HG03280 (cell line): ENCODE measurements around the gene MARF1.
"Not testable (repeated sequence)": the region's sequence is repeated elsewhere in the genome, so short reads cannot be mapped to it uniquely, and the experiment has no call there.

Experiments used
- ATAC-seq: cut with Tn5 transposase; IDR thresholded peaks from one replicate; pipeline ENCODE4 v1.9.1; 2021; ENCODE audit warnings: mild to moderate bottlenecking, moderate library complexity; ENCODE audit not compliant: unreplicated experiment

Gene MARF1, protein sequence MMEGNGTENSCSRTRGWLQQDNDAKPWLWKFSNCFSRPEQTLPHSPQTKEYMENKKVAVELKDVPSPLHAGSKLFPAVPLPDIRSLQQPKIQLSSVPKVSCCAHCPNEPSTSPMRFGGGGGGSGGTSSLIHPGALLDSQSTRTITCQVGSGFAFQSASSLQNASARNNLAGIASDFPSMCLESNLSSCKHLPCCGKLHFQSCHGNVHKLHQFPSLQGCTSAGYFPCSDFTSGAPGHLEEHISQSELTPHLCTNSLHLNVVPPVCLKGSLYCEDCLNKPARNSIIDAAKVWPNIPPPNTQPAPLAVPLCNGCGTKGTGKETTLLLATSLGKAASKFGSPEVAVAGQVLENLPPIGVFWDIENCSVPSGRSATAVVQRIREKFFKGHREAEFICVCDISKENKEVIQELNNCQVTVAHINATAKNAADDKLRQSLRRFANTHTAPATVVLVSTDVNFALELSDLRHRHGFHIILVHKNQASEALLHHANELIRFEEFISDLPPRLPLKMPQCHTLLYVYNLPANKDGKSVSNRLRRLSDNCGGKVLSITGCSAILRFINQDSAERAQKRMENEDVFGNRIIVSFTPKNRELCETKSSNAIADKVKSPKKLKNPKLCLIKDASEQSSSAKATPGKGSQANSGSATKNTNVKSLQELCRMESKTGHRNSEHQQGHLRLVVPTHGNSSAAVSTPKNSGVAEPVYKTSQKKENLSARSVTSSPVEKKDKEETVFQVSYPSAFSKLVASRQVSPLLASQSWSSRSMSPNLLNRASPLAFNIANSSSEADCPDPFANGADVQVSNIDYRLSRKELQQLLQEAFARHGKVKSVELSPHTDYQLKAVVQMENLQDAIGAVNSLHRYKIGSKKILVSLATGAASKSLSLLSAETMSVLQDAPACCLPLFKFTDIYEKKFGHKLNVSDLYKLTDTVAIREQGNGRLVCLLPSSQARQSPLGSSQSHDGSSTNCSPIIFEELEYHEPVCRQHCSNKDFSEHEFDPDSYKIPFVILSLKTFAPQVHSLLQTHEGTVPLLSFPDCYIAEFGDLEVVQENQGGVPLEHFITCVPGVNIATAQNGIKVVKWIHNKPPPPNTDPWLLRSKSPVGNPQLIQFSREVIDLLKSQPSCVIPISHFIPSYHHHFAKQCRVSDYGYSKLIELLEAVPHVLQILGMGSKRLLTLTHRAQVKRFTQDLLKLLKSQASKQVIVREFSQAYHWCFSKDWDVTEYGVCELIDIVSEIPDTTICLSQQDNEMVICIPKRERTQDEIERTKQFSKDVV (N-terminal part only)

DNA sequence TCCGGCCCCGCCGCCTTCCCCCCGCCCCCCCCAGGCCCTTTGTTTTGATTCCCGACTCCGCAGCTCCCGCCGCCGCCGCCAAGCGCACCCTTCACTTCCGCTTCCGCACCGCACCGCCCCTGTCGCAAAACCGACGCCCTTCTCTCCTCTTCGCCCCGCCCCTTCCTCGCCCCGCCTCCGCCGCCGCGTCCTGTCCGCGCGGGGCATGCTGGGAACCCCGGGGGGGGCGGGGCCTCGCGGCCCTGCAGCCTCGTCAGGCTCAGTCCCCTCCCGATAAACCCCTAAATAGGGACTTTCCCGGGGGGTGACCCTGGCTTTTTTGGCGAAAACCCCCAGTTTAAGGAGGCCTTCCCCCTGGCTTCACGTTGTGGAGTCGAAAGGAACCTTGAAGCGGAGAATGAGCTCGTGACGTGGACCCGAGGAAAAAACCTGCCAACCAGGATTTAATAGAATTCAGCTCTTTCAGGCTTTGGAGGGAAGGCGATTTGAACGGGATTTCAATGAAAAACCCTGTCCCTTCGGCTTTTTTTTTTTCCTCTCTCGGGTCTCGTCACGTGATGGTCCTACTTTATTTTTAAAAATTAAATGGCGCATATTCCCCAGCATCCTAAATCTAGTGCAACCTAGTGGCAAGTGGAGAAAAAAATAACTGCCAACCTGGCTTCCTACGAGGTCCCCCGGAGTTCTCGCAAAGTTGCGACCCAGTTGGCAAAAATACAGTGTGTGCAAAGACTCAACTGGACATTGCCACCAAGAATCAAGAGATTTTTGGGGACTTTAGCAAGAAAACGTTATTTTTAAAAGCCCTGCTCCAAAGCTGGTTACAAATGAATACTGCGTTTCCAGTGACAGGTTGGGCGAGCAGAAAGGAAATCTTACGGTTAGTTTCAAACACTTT lies at the start of gene MARF1:
TSS of gene MARF1 (minus strand) at position 107 of the 898 bp plus-strand sequence. CDS start 3,921 bp downstream, outside the sequence.
- peak; percentile 59 for ATAC-seq

DNA sequence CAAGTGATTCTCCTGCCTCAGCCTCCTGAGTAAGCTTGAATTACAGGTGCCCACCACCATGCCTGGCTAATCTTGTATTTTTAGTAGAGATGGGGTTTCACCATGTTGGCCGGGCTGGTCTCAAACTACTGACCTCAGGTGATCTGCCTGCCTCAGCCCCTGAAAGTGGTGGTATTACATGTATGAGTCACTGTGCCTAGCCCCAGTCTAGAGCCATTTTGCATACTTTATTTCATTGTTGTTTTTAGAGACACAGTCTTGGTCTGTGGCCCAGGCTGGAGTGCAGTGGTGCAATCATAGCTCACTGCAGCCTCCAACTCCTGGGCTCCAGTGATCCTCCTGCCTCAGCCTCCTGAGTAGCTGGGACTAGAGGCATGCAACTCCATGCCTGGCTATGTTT lies 49.6 kb upstream of the MARF1 start:
- ATAC-seq = not testable (repeated sequence)

DNA sequence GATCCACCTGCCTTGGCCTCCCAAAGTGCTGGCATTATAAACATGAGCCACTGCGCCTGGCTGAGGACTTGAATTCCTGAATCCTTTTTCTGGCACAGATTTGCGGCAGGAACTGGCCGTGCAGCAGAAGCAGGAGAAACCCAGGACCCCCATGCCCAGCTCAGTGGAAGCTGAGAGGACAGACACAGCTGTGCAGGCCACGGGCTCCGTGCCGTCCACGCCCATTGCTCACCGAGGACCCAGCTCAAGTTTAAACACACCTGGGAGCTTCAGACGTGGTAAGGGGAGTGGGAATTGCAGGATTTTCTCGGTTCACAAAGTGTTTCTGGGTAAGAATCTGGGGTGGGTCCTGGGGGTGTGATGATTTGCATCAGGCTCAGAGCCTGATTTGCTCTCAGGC lies 48.1 kb upstream of the MARF1 start:
- ATAC-seq = no peak

DNA sequence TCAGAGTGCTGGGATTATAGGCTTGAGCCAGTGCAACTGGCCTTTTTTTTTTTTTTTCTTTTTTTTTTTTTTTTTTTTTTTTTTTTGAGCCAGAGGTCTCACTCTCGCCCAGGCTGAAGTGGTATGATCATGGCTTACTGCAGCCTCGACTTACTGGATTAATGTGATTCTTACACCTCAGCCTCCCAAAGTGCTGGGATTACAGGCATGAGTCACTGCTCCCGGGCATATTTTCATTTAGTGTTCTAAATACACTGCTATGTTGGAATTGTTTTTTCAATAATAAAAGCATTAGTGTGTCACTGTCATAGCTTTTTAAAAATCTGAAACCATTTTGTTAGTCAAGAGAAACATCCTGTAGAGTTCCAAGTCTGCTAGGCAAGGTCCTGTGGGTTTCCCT lies 47.3 kb upstream of the MARF1 start:
- ATAC-seq = no peak

DNA sequence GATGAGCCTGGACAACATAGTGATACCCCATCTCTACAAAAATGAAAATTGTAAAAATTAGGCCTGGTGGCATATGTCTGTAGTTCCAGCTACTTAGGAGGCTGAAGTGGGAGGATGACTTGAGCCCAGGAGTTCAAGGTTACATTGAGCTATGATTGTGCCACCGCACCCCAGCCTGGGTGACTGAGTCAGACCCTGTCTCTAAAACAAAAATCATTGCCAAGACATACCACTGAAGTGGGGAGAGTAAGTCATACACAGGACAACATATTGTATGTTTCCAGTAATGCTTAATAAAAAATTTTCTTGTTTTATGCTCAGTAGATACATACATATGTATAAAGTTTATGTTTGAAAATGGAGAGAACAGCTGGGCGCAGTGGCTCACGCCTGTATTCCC lies 46.3 kb upstream of the MARF1 start:
- no peak for ATAC-seq

DNA sequence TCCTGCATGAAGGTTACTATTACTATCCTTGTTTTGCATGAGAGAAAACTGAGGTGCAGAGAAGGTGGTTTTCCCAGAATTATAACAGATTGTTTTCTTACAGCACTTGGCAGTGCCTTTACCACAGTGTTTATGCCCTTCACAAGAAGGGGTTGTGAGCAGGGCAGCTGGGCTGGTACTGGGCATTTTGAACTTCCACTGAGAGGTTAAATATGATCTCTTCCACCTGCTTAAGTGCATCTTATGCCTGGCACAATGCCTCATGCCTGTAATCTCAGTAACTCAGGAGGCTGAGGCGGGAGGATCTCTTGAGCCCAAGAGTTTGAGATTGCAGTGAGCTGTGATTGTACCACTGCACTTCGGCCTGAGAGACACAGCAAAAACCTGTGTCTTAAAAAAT lies 43.3 kb upstream of the MARF1 start:
- no peak for ATAC-seq

DNA sequence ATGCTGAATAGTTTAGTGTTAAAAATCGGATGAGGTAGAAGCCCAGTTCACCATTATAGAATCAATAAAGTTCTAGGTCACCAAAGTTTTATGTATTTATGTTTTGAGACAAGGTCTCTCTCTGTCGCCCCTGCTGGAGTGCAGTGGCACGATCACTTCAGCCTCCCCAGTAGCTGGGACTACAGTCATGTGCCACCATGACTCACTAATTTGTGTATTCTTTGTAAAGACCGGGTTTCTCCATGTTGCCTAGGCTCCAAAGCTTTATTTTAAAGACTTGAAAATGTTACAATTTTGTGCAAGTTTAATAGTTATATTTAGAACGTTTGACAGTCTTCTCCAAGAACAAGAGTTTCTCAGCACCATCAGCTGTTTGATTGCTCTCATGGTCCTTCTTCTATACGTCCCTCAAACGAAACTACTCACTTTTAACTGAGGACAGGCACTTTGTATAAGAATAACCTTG lies 39.2 kb upstream of the MARF1 start:
- ATAC-seq = no peak

DNA sequence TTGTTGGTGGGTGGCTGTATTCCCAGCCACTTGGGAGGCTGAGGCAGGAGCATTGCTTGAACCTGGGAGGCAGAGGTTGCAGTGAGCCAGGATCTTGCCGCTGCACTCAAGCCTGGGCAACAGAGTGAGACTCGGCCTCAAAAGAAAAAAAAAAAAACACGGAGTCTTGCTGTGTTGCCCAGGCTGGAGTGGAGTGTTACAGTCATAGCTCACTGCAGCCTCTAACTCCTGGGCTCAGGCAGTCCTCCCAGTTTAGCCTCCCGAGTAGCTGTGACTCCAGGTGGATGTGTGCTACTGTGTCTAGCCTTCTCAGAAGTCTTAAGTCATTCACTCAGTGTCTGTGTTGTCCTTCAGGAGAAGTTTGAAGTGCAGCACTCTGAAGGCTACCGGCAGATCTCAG lies 34.5 kb upstream of the MARF1 start:
- no peak for ATAC-seq

DNA sequence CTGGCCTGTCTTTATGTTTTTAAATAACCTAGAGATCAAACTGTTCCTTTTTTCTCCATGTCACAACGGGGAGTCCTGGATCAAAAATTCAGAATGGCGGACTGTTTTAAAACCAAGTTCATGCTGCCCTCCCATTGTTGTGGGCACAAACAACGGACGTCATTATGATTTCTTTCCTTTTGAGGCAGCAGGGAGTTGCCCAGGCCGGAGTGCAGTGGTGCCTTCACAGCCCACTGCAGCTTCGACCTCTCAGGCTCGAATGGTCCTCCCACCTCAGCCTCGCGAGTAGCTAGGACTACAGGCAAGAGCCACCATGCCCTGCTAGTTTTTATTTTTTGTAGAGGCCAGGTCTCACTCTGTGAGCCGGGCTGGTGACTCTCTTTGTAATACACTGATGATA lies 33.6 kb upstream of the MARF1 start:
- ATAC-seq = no peak

DNA sequence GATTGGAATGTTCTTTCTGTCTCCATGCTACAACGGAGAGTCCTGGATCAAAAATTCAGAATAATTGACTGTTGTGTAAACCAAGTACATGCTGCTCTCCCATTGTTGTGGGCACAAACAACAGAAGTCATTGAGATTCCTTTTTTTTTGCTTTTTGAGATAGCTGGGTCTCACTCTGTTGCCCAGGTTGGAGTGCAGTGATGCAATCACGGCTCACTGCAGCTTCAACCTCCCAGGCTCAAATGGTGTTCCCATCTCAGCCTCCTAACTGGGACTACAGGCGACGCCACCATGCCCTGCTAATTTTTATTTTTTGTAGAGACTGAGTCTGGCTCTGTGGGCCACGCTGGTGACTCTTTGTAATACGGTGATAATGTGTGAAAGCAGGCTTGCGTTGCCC lies 31.6 kb upstream of the MARF1 start:
- no peak for ATAC-seq

DNA sequence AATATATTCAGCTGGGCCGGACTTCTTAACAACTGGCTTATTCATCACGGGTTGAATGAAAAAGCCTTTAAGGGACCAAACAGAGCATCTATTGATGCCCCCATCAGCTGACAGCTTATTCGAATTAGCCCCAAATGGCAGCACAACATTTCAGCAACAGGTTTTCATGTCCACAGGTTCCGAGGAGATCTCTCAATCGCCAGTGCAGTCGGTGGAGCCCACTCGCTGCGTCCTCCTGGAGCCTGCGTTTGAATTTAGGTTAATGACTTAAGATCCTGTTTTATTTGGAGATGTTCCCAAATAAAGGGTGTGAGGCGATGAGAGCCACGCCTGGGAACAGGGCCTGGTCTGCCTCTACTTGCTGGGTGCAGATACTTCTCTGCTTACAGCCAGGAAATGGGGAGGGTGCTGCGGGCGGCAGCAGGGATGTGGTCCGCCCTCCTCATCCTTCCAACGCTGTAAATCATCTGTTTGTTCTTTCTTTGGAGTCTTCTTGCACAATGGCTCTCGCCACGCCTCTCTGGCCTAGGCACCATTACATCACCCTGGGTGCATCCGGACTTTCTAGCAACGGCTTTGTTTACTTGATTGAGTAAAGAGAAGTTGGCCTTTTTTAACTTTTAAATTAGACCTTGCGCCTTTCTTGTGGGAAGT lies 29.7 kb upstream of the MARF1 start:
- ATAC-seq = no peak

DNA sequence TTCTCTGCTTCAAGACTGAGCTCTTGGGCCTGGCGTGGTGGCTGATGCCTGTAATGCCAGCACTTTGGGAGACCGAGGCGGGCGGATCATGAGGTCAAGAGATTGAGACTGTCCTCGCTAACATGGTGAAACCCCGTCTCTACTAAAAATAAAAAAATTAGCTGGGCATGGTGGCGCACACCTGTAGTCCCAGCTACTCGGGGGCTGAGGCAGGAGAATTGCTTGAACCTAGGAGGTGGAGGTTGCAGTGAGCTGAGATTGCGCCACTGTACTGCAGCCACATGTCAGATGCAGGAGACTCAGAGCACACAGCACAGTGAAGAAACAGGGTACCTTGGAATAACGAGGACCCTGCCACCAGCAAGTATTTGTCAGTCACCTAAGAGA lies 29.2 kb upstream of the MARF1 start:
- not testable (repeated sequence) for ATAC-seq

DNA sequence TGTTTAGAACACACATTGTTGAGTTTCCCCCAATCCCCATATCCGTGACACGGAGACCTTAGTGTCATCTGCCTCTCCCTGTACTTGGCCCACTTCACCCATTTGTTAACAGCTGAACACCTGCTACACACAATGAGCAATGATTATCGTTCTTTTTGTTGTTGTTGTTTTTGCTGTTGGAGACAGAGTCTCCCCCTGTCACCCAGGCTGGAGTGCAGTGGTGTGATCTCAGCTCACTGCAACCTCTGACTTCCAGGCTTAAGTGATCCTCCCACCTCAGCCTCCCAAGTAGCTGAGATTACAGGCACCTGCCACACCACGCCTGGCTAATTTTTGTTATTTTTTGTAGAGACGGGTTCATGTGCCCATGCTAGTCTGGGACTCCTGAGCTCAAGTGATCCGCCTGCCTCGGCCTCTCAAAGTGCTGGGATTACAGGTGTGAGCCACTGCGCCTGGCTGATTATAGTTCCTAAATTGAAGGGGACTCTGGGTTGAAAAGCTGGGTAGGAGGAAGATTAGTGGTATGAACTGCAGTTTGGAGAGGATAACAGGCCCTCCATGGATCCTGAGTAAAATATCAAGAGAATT lies 28.7 kb upstream of the MARF1 start:
- no peak for ATAC-seq

DNA sequence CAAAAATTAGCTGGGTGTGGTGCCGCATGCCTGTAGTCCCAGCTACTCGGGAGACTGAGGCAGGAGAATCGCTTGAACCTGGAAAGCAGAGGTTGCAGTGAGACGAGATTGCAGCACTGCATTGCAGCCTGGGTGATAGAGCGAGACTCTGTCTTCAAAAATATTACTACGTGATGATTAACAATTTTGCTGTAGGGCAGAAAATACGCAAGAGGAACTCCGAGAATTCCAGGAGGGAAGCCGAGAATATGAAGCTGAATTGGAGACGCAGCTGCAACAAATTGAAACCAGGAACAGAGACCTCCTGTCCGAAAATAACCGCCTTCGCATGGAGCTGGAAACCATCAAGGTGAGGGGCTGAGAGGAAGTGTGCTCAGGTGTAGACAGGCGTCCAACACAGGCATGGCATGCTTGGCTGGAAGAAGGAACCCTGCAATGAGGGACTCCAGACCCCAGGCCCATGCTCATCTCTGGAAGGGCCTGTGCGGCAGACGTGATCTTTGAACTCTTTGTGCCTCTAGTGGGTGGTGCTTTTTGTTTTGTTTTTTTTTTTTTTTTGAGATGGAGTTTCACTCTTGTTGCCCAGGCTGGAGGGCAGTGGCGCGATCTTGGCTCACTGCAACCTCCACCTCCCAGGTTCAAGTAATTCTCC lies 24.3 kb upstream of the MARF1 start:
- ATAC-seq = no peak

DNA sequence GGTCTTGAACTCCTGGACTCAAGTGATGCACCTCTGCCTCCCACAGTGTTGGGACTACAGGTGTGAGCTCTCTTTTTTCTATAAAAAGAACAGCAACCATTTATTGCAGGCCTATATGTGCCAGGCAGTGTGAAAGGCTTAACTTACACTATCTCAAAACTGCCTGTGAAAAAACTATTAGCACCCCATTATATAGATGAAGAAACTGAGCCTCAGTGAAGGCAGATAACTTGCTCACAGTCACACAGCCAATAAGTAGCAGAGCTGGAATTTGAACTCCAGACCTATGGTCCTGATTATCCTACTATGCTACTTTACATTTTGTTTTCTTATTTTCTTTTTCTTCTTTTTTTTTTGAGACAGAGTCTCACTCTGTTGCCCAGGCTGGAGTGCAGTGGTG lies 22.2 kb upstream of the MARF1 start:
- no peak for ATAC-seq

DNA sequence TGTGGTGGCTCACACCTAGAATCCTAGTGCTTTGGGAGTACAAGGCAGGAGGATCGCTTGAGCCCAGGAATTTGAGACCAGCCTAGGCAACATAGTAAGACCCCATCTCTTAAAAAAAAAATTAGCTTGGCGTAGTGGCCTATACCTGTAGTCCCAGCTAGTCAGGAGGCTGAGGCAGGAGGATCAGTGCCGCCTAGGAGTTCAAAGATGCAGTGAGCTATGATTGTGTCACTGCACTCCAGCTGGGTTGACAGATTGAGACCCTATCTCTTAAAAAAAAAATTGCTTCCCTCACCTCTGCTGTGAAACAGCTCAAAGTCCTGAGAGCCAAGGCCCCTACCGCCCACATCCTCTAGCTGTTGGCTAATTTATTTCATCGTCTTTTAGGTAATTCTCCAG lies 17.2 kb upstream of the MARF1 start:
- no peak for ATAC-seq

DNA sequence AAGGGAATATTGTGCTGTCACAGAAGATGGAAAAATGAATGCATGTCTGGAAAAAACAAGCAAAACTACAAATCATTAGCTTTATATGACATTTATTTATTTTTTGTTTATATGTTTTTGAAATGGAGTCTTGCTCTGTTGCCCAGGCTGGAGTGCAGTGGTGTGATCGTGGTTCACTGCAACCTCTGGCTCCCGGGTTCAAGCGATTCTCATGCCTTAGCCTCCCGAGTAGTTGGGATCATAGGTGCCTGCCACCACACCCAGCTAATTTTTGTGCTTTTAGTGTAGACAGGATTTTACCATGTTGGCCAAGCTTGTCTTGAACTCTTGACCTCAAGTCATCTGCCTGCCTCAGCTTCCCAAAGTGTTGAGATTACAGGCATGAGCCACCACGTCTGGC lies 15.6 kb upstream of the MARF1 start:
- no peak for ATAC-seq

DNA sequence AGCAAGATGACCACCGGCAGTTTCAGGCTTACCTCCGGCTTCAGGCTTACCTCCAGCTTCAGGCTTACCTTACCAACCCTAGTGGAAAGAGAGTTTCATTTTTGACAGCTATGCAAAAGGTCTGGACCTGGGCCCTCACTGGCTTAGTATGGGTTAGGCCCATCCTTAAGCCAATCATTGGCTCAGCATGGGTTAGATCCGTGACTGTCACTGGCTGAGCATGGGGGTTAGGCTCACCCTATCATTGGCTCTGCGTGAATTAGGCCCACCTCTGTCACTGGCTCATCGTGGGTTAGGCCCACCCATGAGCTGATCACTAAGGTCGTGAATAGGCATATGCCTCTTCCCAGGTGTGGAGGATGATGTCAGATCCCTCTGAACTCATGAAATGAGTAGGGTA lies 15.2 kb upstream of the MARF1 start:
- no peak for ATAC-seq

DNA sequence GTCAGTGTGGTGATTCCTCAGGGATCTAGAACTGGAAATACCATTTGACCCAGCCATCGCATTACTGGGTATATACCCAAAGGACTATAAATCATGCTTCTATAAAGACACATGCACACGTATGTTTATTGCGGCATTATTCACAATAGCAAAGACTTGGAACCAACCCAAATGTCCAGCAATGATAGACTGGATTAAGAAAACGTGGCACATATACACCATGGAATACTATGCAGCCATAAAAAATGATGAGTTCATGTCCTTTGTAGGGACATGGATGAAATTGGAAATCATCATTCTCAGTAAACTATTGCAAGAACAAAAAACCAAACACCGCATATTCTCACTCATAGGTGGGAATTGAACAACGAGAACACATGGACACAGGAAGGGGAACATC lies 12.6 kb upstream of the MARF1 start:
- not testable (repeated sequence) for ATAC-seq
